ENCODE measurements around the gene C3orf52.

Gene C3orf52

GRCh38 chr3:112086875-112087524 is 811 bp downstream of the C3orf52 start:
- no peak for DNase-seq (ENCODE audit: low read depth)

- DNase-seq (ENCODE audit: low read depth): no peak
Observed at GRCh38 chr3:112087746-112088145, 1.6 kb downstream of the C3orf52 start.

GRCh38 chr3:112088944-112089343 is 2.8 kb downstream of the C3orf52 start:
- no peak for DNase-seq (ENCODE audit: low read depth)

GRCh38 chr3:112089956-112090886 is 4.0 kb downstream of the C3orf52 start:
- no peak for DNase-seq (ENCODE audit: low read depth)

- DNase-seq (ENCODE audit: low read depth): no peak
Observed at GRCh38 chr3:112090887-112091586, 4.8 kb downstream of the C3orf52 start.

GRCh38 chr3:112092496-112093179 is 6.4 kb downstream of the C3orf52 start:
- no peak for DNase-seq (ENCODE audit: low read depth)

- DNase-seq (ENCODE audit: low read depth): no peak
Observed at GRCh38 chr3:112093180-112093522, 7.0 kb downstream of the C3orf52 start.

GRCh38 chr3:112095731-112096130 is 9.5 kb downstream of the C3orf52 start:
- DNase-seq (ENCODE audit: low read depth): no peak

- DNase-seq (ENCODE audit: low read depth): no peak
Observed at GRCh38 chr3:112096176-112096575, 10.0 kb downstream of the C3orf52 start.

GRCh38 chr3:112097378-112097777 is 11.2 kb downstream of the C3orf52 start:
- DNase-seq (ENCODE audit: low read depth): peak; percentile 99

- DNase-seq (ENCODE audit: low read depth): peak; percentile 69
Observed at GRCh38 chr3:112101916-112102315, 15.7 kb downstream of the C3orf52 start.

- no peak for DNase-seq (ENCODE audit: low read depth)
Observed at GRCh38 chr3:112104774-112105173, 18.6 kb downstream of the C3orf52 start.

GRCh38 chr3:112109322-112109721 is 23.1 kb downstream of the C3orf52 start:
- no peak for DNase-seq (ENCODE audit: low read depth)

- DNase-seq (ENCODE audit: low read depth): peak; percentile 37
Observed at GRCh38 chr3:112111785-112112402, 25.7 kb downstream of the C3orf52 start.

- DNase-seq (ENCODE audit: low read depth): no peak
Observed at GRCh38 chr3:112114576-112115160, 28.5 kb downstream of the C3orf52 start.

- no peak for DNase-seq (ENCODE audit: low read depth)
Observed at GRCh38 chr3:112115161-112115739, 29.1 kb downstream of the C3orf52 start.

- no peak for DNase-seq (ENCODE audit: low read depth)
Observed at GRCh38 chr3:112115806-112116383, 29.7 kb downstream of the C3orf52 start.

- DNase-seq (ENCODE audit: low read depth): no peak
Observed at GRCh38 chr3:112116748-112117186, 30.6 kb downstream of the C3orf52 start.

GRCh38 chr3:112117415-112117814 is 31.2 kb downstream of the C3orf52 start:
- no peak for DNase-seq (ENCODE audit: low read depth)

GRCh38 chr3:112117841-112118571 is 31.8 kb downstream of the C3orf52 start:
- no peak for DNase-seq (ENCODE audit: low read depth)
